DOHH2 (cell line): ENCODE data around the gene FBLN1.

ENCODE experiments used
- H3F3A ChIP-seq: fragments of 200-600 bp; sonication (generic), shearing (Covaris generic); 2 replicates; pipeline ENCODE4 v1.6.0; 2016; ENCODE audit warnings: antibody characterized with exemption, mild to moderate bottlenecking; ENCODE audit not compliant: control insufficient read depth, insufficient read depth
- H3K27ac ChIP-seq: fragments of 200-600 bp; sonication (generic); 2 replicates; pipeline ENCODE4 v1.5.1; 2014; ENCODE audit warnings: low read depth, mild to moderate bottlenecking, low read length, moderate library complexity
- H3K27me3 ChIP-seq: fragments of 200-600 bp; sonication (generic); 2 replicates; pipeline ENCODE4 v1.6.1; 2014; ENCODE audit warnings: mild to moderate bottlenecking, low read length, mixed read lengths; ENCODE audit not compliant: control insufficient read depth
- H3K36me3 ChIP-seq: fragments of 200-600 bp; sonication (generic); 2 replicates; pipeline ENCODE4 v1.6.1; 2014; ENCODE audit warnings: mild to moderate bottlenecking, low read length, moderate library complexity, mixed read lengths; ENCODE audit not compliant: control insufficient read depth
- H3K4me1 ChIP-seq: fragments of 200-600 bp; sonication (generic); 2 replicates; pipeline ENCODE4 v1.6.1; 2014; ENCODE audit warnings: mild to moderate bottlenecking, low read length, mixed read lengths; ENCODE audit not compliant: control insufficient read depth
- H3K4me2 ChIP-seq: fragments of 200-600 bp; sonication (generic); 2 replicates; pipeline ENCODE4 v1.6.0; 2014; ENCODE audit warnings: mild to moderate bottlenecking, low read length, moderate library complexity
- H3K4me3 ChIP-seq: fragments of 200-600 bp; sonication (generic); 2 replicates; pipeline ENCODE4 v1.5.1; 2014; ENCODE audit warnings: mild to moderate bottlenecking, low read length, mixed read lengths
- H3K79me2 ChIP-seq: fragments of 200-600 bp; sonication (generic); 2 replicates; pipeline ENCODE4 v1.6.1; 2014; ENCODE audit warnings: mild to moderate bottlenecking, low read length, mixed read lengths; ENCODE audit not compliant: control insufficient read depth
- H3K9me2 ChIP-seq: fragments of 200-600 bp; sonication (generic); replicated peaks from 2 replicates; pipeline ENCODE4 v1.6.1; 2014; ENCODE audit warnings: mild to moderate bottlenecking, low read length, mixed read lengths; ENCODE audit not compliant: control insufficient read depth
- H3K9me3 ChIP-seq: fragments of 200-600 bp; sonication (generic); 2 replicates; pipeline ENCODE4 v1.6.1; 2014; ENCODE audit warnings: antibody characterized with exemption, low read length, mixed read lengths; ENCODE audit not compliant: control insufficient read depth, insufficient read depth
- H4K20me1 ChIP-seq: fragments of 200-600 bp; sonication (generic); 2 replicates; pipeline ENCODE4 v1.6.0; 2014; ENCODE audit warnings: low read depth, mild to moderate bottlenecking, antibody characterized with exemption, low read length, moderate library complexity; ENCODE audit not compliant: control insufficient read depth, insufficient read depth
- EZH2phosphoT487 ChIP-seq: fragments of 200-600 bp; sonication (generic); IDR thresholded peaks from 2 replicates; pipeline ENCODE4 v1.6.1; 2017; ENCODE audit warnings: borderline replicate concordance, mild to moderate bottlenecking, antibody characterized with exemption, low read length, moderate library complexity, mixed read lengths
- TF ChIP-seq, protein P1 (sequence below): fragments of 200-600 bp; sonication (generic); IDR thresholded peaks from one replicate; pipeline ENCODE4 v1.5.1; 2014; ENCODE audit warnings: antibody characterized with exemption, mild to moderate bottlenecking, low read depth, low read length; ENCODE audit not compliant: poor library complexity, severe bottlenecking

FBLN1 gene

DNA sequence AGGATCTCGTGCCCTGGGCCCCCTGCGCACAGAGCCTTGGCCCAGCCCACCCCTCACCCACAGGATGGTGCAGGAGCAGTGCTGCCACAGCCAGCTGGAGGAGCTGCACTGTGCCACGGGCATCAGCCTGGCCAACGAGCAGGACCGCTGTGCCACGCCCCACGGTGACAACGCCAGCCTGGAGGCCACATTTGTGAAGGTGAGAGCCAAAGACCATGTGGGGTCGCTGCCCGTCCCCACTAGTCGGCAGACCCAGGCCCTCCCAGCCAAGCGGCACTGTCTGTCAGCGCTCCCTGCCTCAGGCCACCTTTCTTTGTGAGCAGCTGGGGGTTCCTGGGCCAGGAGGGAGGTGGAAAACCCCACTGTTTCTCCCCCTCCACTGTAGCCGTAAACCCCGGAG lies 22.8 kb downstream of the FBLN1 start:
- H4K20me1 ChIP-seq, result no peaks in the 10 kb centered on the region
- TF ChIP-seq EZH2phosphoT487, result no peak
- TF ChIP-seq, protein P1, sequence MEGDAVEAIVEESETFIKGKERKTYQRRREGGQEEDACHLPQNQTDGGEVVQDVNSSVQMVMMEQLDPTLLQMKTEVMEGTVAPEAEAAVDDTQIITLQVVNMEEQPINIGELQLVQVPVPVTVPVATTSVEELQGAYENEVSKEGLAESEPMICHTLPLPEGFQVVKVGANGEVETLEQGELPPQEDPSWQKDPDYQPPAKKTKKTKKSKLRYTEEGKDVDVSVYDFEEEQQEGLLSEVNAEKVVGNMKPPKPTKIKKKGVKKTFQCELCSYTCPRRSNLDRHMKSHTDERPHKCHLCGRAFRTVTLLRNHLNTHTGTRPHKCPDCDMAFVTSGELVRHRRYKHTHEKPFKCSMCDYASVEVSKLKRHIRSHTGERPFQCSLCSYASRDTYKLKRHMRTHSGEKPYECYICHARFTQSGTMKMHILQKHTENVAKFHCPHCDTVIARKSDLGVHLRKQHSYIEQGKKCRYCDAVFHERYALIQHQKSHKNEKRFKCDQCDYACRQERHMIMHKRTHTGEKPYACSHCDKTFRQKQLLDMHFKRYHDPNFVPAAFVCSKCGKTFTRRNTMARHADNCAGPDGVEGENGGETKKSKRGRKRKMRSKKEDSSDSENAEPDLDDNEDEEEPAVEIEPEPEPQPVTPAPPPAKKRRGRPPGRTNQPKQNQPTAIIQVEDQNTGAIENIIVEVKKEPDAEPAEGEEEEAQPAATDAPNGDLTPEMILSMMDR, result no peak
- no peaks in the 10 kb centered on the region for H3K9me3 ChIP-seq
- H3K27me3 ChIP-seq, result peaks cover 12% of the 10 kb centered on the region
- H3K4me3 ChIP-seq, result no peak overlapping the region
- H3K4me1 ChIP-seq, result no peaks in the 10 kb centered on the region
- H3K9me2 ChIP-seq, result no peaks in the 10 kb centered on the region
- no peaks in the 10 kb centered on the region for H3K79me2 ChIP-seq
- H3F3A ChIP-seq, result no peaks in the 10 kb centered on the region
- no peak overlapping the region for H3K4me2 ChIP-seq
- no peak overlapping the region for H3K27ac ChIP-seq
- no peaks in the 10 kb centered on the region for H3K36me3 ChIP-seq

DNA sequence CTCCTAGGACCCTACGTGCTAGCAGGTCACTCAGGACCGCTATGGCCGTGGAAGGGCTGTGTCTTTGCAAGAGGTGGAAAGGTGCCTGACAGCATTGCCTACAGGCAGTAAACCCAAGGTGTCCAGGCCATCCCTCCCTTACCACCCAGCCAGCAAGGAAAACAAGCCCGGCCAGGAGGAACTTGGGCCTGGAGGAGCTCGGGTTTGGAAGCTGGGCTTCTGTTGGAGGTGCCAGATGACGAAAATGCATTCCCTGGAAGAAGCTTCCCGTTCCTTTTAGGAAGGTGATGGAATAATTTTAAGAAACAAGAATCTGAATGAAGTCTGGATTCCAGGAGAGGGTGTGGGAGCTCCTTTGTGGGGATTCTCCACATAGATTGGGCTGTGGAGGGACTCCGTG lies 23.6 kb downstream of the FBLN1 start:
- no peaks in the 10 kb centered on the region for H3K79me2 ChIP-seq
- H3K27me3 ChIP-seq, result peaks cover 12% of the 10 kb centered on the region
- H3F3A ChIP-seq, result no peaks in the 10 kb centered on the region
- no peaks in the 10 kb centered on the region for H3K9me2 ChIP-seq
- H3K4me1 ChIP-seq, result no peaks in the 10 kb centered on the region
- no peaks in the 10 kb centered on the region for H3K9me3 ChIP-seq
- H4K20me1 ChIP-seq, result no peaks in the 10 kb centered on the region
- H3K4me3 ChIP-seq, result no peak overlapping the region
- TF ChIP-seq EZH2phosphoT487, result no peak
- TF ChIP-seq, protein P1, result no peak
- H3K36me3 ChIP-seq, result no peaks in the 10 kb centered on the region
- no peak overlapping the region for H3K4me2 ChIP-seq
- H3K27ac ChIP-seq, result no peak overlapping the region

- H3F3A ChIP-seq, result no peaks in the 10 kb centered on the region
- H3K36me3 ChIP-seq, result no peaks in the 10 kb centered on the region
- TF ChIP-seq EZH2phosphoT487, result no peak
- TF ChIP-seq, protein P1, result no peak
- peaks cover 12% of the 10 kb centered on the region for H3K27me3 ChIP-seq
- no peaks in the 10 kb centered on the region for H3K4me1 ChIP-seq
- H3K4me2 ChIP-seq, result no peak overlapping the region
- no peak overlapping the region for H3K4me3 ChIP-seq
- no peaks in the 10 kb centered on the region for H3K9me2 ChIP-seq
- H3K79me2 ChIP-seq, result no peaks in the 10 kb centered on the region
- no peak overlapping the region for H3K27ac ChIP-seq
- H4K20me1 ChIP-seq, result no peaks in the 10 kb centered on the region
- H3K9me3 ChIP-seq, result no peaks in the 10 kb centered on the region
Observed at GRCh38 chr22:45526768-45527360, 24.2 kb downstream of the FBLN1 start.
